H1 (cell line): ENCODE data around the gene SHMT1. TPM values are rescaled to one million over a fixed set of nuclear protein-coding genes. Genes with fewer than 3 reads are reported as not detected.
A peak's percentile ranks its signal among the peaks of the same experiment; 100 is the strongest.

Experiments used
- CTCF ChIA-PET: fragments of 300-600 bp; sonication (Branson Sonifier 250); formaldehyde crosslinking; loops from one replicate; lab custom pipeline; 2021; ENCODE audit not compliant: partially characterized antibody; lab: Charles Lee
- POLR2A ChIA-PET: fragments of 300-600 bp; sonication (Branson Sonifier 250); formaldehyde crosslinking; loops from one replicate; lab custom pipeline; 2021; ENCODE audit warnings: inconsistent platforms; ENCODE audit not compliant: partially characterized antibody; lab: Charles Lee
- DNase-seq, 2 experiments: peaks; one replicate each; pipeline versions ENCODE4 v3.0.0 to v3.0.0-alpha.2; 2010 to 2022; ENCODE audit warnings: low spot score in 2 of 2, low read depth in 1 of 2, mixed read lengths in 1 of 2
- FAIRE-seq: peaks from 2 replicates; lab custom pipeline; 2011; peaks lifted over from hg19 to GRCh38; lab: Jason Lieb, UNC
- H2AFZ ChIP-seq: 2 replicates; pipeline ENCODE4 v1.8.1; 2012; ENCODE audit warnings: low read length, inconsistent platforms
- H2AK5ac ChIP-seq: 2 replicates; pipeline ENCODE4 v1.6.1; 2013; ENCODE audit warnings: low read depth, low read length
- H2BK120ac ChIP-seq: replicated peaks from 2 replicates; pipeline ENCODE3; 2013; ENCODE audit warnings: low read depth, low read length, inconsistent platforms
- H2BK12ac ChIP-seq: 2 replicates; pipeline ENCODE4 v1.6.1; 2013; ENCODE audit warnings: low read depth, low read length
- H2BK15ac ChIP-seq: 2 replicates; pipeline ENCODE4 v1.6.1; 2013; ENCODE audit warnings: low read length
- H2BK20ac ChIP-seq: 2 replicates; pipeline ENCODE4 v1.6.1; 2013; ENCODE audit warnings: low read length
- H2BK5ac ChIP-seq: 2 replicates; pipeline ENCODE4 v1.6.1; 2013; ENCODE audit warnings: low read depth, low read length
- H3K14ac ChIP-seq: 2 replicates; pipeline ENCODE4 v1.6.1; 2013; ENCODE audit warnings: inconsistent platforms; ENCODE audit not compliant: insufficient read length
- H3K18ac ChIP-seq: 2 replicates; pipeline ENCODE4 v1.6.1; 2013; ENCODE audit warnings: low read length; ENCODE audit errors: extremely low read depth
- H3K23ac ChIP-seq: 2 replicates; pipeline ENCODE4 v1.6.1; 2013; ENCODE audit warnings: inconsistent platforms; ENCODE audit not compliant: insufficient read length
- H3K23me2 ChIP-seq: 2 replicates; pipeline ENCODE4 v1.6.1; 2013; ENCODE audit warnings: low read depth, low read length
- H3K27ac ChIP-seq: 2 replicates; pipeline ENCODE4 v1.6.1; 2011; ENCODE audit warnings: low read depth, low read length, inconsistent platforms
- H3K27me3 ChIP-seq, 4 experiments: replicated peaks in 1 of 4; 1 replicate in 1 of 4; 2 replicates in 3 of 4; pipeline versions ENCODE4 v1.6.1 to v1.8.1; 2011 to 2013; ENCODE audit warnings: low read length in 3 of 4, mild to moderate bottlenecking in 3 of 4, inconsistent platforms in 2 of 4, mixed read lengths in 2 of 4, moderate library complexity in 1 of 4; ENCODE audit not compliant: control insufficient read depth in 3 of 4, insufficient read depth in 3 of 4; ENCODE audit errors: extremely low read depth in 1 of 4
- H3K36me3 ChIP-seq, 4 experiments: 2 replicates each; pipeline versions ENCODE4 v1.6.1 to v1.8.1; 2011 to 2013; ENCODE audit warnings: mild to moderate bottlenecking in 4 of 4, low read length in 3 of 4, moderate library complexity in 2 of 4, control low read depth in 1 of 4, inconsistent platforms in 1 of 4; ENCODE audit not compliant: insufficient read depth in 4 of 4, control insufficient read depth in 2 of 4
- H3K4ac ChIP-seq: replicated peaks from 2 replicates; pipeline ENCODE3; 2013; ENCODE audit warnings: low read length, low read depth, mixed read lengths, inconsistent platforms; ENCODE audit not compliant: insufficient read length
- H3K4me1 ChIP-seq, 4 experiments: replicated peaks in 1 of 4; 1 replicate in 1 of 4; 2 replicates in 3 of 4; pipeline versions ENCODE4 v1.6.1 to v1.8.1; 2011 to 2013; ENCODE audit warnings: low read length in 3 of 4, inconsistent platforms in 2 of 4, mixed read lengths in 1 of 4; ENCODE audit not compliant: insufficient read depth in 4 of 4, control insufficient read depth in 3 of 4
- H3K4me2 ChIP-seq, 2 experiments: 2 replicates each; pipeline versions ENCODE4 v1.6.1 to v1.8.1; 2011 to 2013; ENCODE audit warnings: low read depth in 2 of 2, low read length in 2 of 2, control low read depth in 1 of 2, inconsistent platforms in 1 of 2, mild to moderate bottlenecking in 1 of 2; ENCODE audit not compliant: insufficient read depth in 1 of 2
- H3K4me3 ChIP-seq, 4 experiments: fragments of 200-600, 300-600 bp in 1 of 4; sonication (generic), shearing (Covaris generic), sonication (Bioruptor Twin) in 1 of 4; 2 replicates each; pipeline versions ENCODE4 v1.5.1 to v1.8.1; 2011 to 2016; ENCODE audit warnings: low read length in 4 of 4, low read depth in 3 of 4, control low read depth in 2 of 4, inconsistent platforms in 2 of 4, mild to moderate bottlenecking in 2 of 4, mixed read lengths in 1 of 4, moderate library complexity in 1 of 4; ENCODE audit not compliant: insufficient read depth in 2 of 4; ENCODE audit errors: extremely low read depth in 1 of 4
- H3K56ac ChIP-seq: replicated peaks from 2 replicates; pipeline ENCODE3; 2013; ENCODE audit warnings: low read depth, mild to moderate bottlenecking, mixed read lengths, low read length, inconsistent platforms; ENCODE audit not compliant: insufficient read length
- H3K79me1 ChIP-seq: 2 replicates; pipeline ENCODE4 v1.6.1; 2013; ENCODE audit warnings: low read depth, low read length, control low read depth
- H3K79me2 ChIP-seq, 2 experiments: 2 replicates each; pipeline versions ENCODE4 v1.6.1 to v1.8.1; 2012 to 2013; ENCODE audit warnings: low read length in 2 of 2, mild to moderate bottlenecking in 2 of 2, inconsistent platforms in 1 of 2; ENCODE audit not compliant: insufficient read depth in 2 of 2, control insufficient read depth in 1 of 2
- H3K9ac ChIP-seq, 4 experiments: replicated peaks in 1 of 4; 1 replicate in 1 of 4; 2 replicates in 3 of 4; pipeline versions ENCODE4 v1.6.1 to v1.8.1; 2011 to 2013; ENCODE audit warnings: low read depth in 3 of 4, low read length in 3 of 4, control low read depth in 2 of 4, mild to moderate bottlenecking in 2 of 4, moderate library complexity in 2 of 4, inconsistent platforms in 1 of 4; ENCODE audit errors: extremely low read depth in 1 of 4
- H3K9me3 ChIP-seq, 2 experiments: 2 replicates each; pipeline versions ENCODE4 v1.6.1 to v1.8.1; 2012 to 2013; ENCODE audit warnings: mild to moderate bottlenecking in 2 of 2, moderate library complexity in 2 of 2, control low read depth in 1 of 2, inconsistent platforms in 1 of 2, low read depth in 1 of 2, low read length in 1 of 2, mixed read lengths in 1 of 2; ENCODE audit not compliant: insufficient read depth in 2 of 2
- H4K20me1 ChIP-seq, 2 experiments: replicated peaks in 1 of 2; 2 replicates each; pipeline versions ENCODE3 to v1.8.1; 2011 to 2013; ENCODE audit warnings: inconsistent platforms in 2 of 2, low read length in 2 of 2, mild to moderate bottlenecking in 1 of 2; ENCODE audit not compliant: insufficient read depth in 2 of 2, control insufficient read depth in 1 of 2
- H4K5ac ChIP-seq: 2 replicates; pipeline ENCODE4 v1.6.1; 2013; ENCODE audit warnings: low read length, low read depth, mixed read lengths, inconsistent platforms; ENCODE audit not compliant: insufficient read length
- H4K8ac ChIP-seq: 2 replicates; pipeline ENCODE4 v1.8.0; 2013; ENCODE audit warnings: mild to moderate bottlenecking, moderate library complexity, low read length, inconsistent platforms; ENCODE audit not compliant: insufficient read depth; ENCODE audit errors: extremely low read depth
- H4K91ac ChIP-seq: replicated peaks from 2 replicates; pipeline ENCODE3; 2013; ENCODE audit warnings: low read length, mixed read lengths, inconsistent platforms; ENCODE audit not compliant: insufficient read length
- RAD21 ChIP-seq, 2 experiments: IDR thresholded peaks in 1 of 2; conservative IDR thresholded peaks in 1 of 2; 2 replicates each; pipeline ENCODE4 v1.6.1; 2011; ENCODE audit warnings: low read depth in 2 of 2, low read length in 2 of 2, improper control_type of control experiment in 1 of 2, inconsistent platforms in 1 of 2, mild to moderate bottlenecking in 1 of 2, moderate library complexity in 1 of 2
- TEAD4 ChIP-seq: IDR thresholded peaks from 2 replicates; pipeline ENCODE4 v1.6.1; 2012; ENCODE audit warnings: low read depth, low read length, inconsistent platforms, mixed read lengths
- WGBS, 2 experiments: shearing (Covaris generic) in 1 of 2; methylation state at CpG; one replicate each; pipeline versions ENCODE4 v1.1.6 to v1.1.7; 2013 to 2015; ENCODE audit warnings: low lambda C conversion rate in 2 of 2, mixed read lengths in 2 of 2, inconsistent platforms in 1 of 2, low coverage in 1 of 2, missing lambda C conversion rate in 1 of 2; ENCODE audit not compliant: insufficient replicate concordance in 2 of 2, insufficient coverage in 1 of 2, insufficient read length in 1 of 2; ENCODE audit errors: extremely low coverage in 1 of 2, missing lambda C conversion rate in 1 of 2; 5-methylcytosine and 5-hydroxymethylcytosine counted together
- polyA plus RNA-seq, 7 experiments: library from polyadenylated mRNA; depleted of rRNA in 3 of 7; stranded (reverse) in 5 of 7; unstranded in 2 of 7; fragments of >200 nt in 5 of 7; fragments of 200-250 nt in 2 of 7; gene quantifications; 1 replicate in 5 of 7; 2 replicates in 1 of 7; 4 replicates in 1 of 7; pipeline versions ENCODE4 v1.2.1 to v1.2.3, GENCODE V29; 2011 to 2013; ENCODE audit warnings: missing spikeins in 2 of 7, mixed read lengths in 2 of 7
- total RNA-seq: library from RNA; stranded (reverse); fragmentation: NEBNext Ultra II Directional; extraction: Animal tissue kit (Norgen Biotek cat#: 25700); gene quantifications from 2 replicates; pipeline ENCODE4 v1.2.1, GENCODE V29; 2021
- TF ChIP-seq, protein P1 (sequence below), 3 experiments: IDR thresholded peaks; 1 replicate in 2 of 3; 2 replicates in 1 of 3; pipeline versions ENCODE4 v1.5.1 to v1.6.1; 2011; ENCODE audit warnings: low read length in 3 of 3, mild to moderate bottlenecking in 3 of 3, inconsistent platforms in 2 of 3, low read depth in 1 of 3, moderate library complexity in 1 of 3; ENCODE audit not compliant: insufficient read depth in 1 of 3; ENCODE audit errors: control extremely low read depth in 1 of 3

The SHMT1 gene
- total and polyA plus RNA-seq, 2 of the 8 experiments (the other 6 are each of a cell fraction or from before 2014, with no cell fraction given), result 30.7 to 39.3 TPM

GRCh38 chr17:18319604-18320256 is 43.6 kb downstream of the SHMT1 start:
- CTCF ChIA-PET, result interaction anchor here (0.7 to 4.6 kb wide), 18 partner anchors 8 to 177 kb away, joined by 3 to 58 read pairs (median 4); no protein-coding TSS in a partner anchor
- no peak overlapping the region for H3K4me2 ChIP-seq
- H3K4me3 ChIP-seq, result no peak overlapping the region
- TF ChIP-seq, protein P1, sequence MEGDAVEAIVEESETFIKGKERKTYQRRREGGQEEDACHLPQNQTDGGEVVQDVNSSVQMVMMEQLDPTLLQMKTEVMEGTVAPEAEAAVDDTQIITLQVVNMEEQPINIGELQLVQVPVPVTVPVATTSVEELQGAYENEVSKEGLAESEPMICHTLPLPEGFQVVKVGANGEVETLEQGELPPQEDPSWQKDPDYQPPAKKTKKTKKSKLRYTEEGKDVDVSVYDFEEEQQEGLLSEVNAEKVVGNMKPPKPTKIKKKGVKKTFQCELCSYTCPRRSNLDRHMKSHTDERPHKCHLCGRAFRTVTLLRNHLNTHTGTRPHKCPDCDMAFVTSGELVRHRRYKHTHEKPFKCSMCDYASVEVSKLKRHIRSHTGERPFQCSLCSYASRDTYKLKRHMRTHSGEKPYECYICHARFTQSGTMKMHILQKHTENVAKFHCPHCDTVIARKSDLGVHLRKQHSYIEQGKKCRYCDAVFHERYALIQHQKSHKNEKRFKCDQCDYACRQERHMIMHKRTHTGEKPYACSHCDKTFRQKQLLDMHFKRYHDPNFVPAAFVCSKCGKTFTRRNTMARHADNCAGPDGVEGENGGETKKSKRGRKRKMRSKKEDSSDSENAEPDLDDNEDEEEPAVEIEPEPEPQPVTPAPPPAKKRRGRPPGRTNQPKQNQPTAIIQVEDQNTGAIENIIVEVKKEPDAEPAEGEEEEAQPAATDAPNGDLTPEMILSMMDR (IDR thresholded peaks at IDR 0.05; ENCODE audit: control extremely low read depth in 1 of 3, insufficient read depth in 1 of 3, low read depth in 1 of 3, low read length in 3 of 3), result peak; percentile 19 to 64 (median 64)
- TF ChIP-seq RAD21 (IDR thresholded peaks at IDR 0.05 in 1 of 2, conservative IDR thresholded peaks at IDR 0.05 in 1 of 2; ENCODE audit: low read depth in 2 of 2, low read length in 2 of 2) (peak; percentile 61 to 69), TEAD4 (no peak)

More at GRCh38 chr17:18319604-18320256, 43.6 kb downstream of the SHMT1 start:
- H2BK12ac ChIP-seq, result no peak overlapping the region
- peaks cover 11 to 20% (median 15%) of the 10 kb centered on the region in 4 experiments for H3K36me3 ChIP-seq
- H3K9ac ChIP-seq, result no peak overlapping the region; a peak in 1 of 7 replicates
- no peaks in the 10 kb centered on the region for H3K9me3 ChIP-seq
- no peak overlapping the region for H3K18ac ChIP-seq
- DNase-seq (peak in 1 of 2 experiments; percentile 17), FAIRE-seq (peak; percentile 36)
- no peak overlapping the region for H3K4ac ChIP-seq
- H4K91ac ChIP-seq, result no peak overlapping the region
- POLR2A ChIA-PET, result interaction anchor here (1.0 to 8.8 kb wide), 6 partner anchors 12 to 95 kb away, joined by 3 to 52 read pairs (median 3); no protein-coding TSS in a partner anchor
- no peak overlapping the region for H3K14ac ChIP-seq
- no peak overlapping the region for H2BK5ac ChIP-seq
- no peak overlapping the region for H3K23ac ChIP-seq
- H2BK120ac ChIP-seq, result no peak overlapping the region
- H3K27me3 ChIP-seq, result no peaks in the 10 kb centered on the region
- H2AFZ ChIP-seq, result no peak overlapping the region
- WGBS, 2 experiments, result 92% methylated on average over 13 of the region's 13 CpGs; no CpG with 5 or more reads in 1 of the 2 experiments
- H3K23me2 ChIP-seq, result no peaks in the 10 kb centered on the region
- H2BK20ac ChIP-seq, result no peak overlapping the region
- H3K56ac ChIP-seq, result no peak overlapping the region
- H4K20me1 ChIP-seq, result peaks cover 12 to 36% of the 10 kb centered on the region in 2 experiments
- H3K79me2 ChIP-seq, result peaks cover 12 to 49% of the 10 kb centered on the region in 2 experiments
- no peak overlapping the region for H2AK5ac ChIP-seq
- peaks cover 23% of the 10 kb centered on the region for H3K79me1 ChIP-seq
- no peak overlapping the region for H4K8ac ChIP-seq
- H2BK15ac ChIP-seq, result no peak overlapping the region
- peaks cover 0 to 10% (median 3%) of the 10 kb centered on the region in 4 experiments; a peak in 3 of 7 replicates for H3K4me1 ChIP-seq
- H3K27ac ChIP-seq, result no peak overlapping the region
- no peak overlapping the region for H4K5ac ChIP-seq
